Testis (tissue), 3 donors: ENCODE measurements around the gene SEPTIN5. TPM values are rescaled to one million over a fixed set of nuclear protein-coding genes. Genes with fewer than 3 reads are reported as not detected.

Source experiments
- DNase-seq: peaks from one replicate; pipeline ENCODE4 v3.0.0-alpha.2; 2019
- H3K27ac ChIP-seq, 2 donors: fragments of 200-600 bp; sonication (generic); one replicate each; pipeline ENCODE4 v1.5.1; 2019
- H3K27me3 ChIP-seq: fragments of 200-600 bp; sonication (generic); one replicate; pipeline ENCODE4 v1.5.1; 2019
- H3K36me3 ChIP-seq: fragments of 200-600 bp; sonication (generic); one replicate; pipeline ENCODE4 v1.5.1; 2017; ENCODE audit warnings: low read depth; ENCODE audit errors: missing control alignments
- H3K4me1 ChIP-seq: fragments of 200-600 bp; sonication (generic); one replicate; pipeline ENCODE4 v1.5.1; 2019
- H3K4me3 ChIP-seq, 2 donors: fragments of 200-600 bp; sonication (generic); one replicate each; pipeline ENCODE4 v1.5.1; 2017 to 2019
- H3K9me3 ChIP-seq: fragments of 200-600 bp; sonication (generic); one replicate; pipeline ENCODE4 v1.5.1; 2017
- CTCF ChIP-seq, 3 experiments: fragments of 450-650 bp in 2 of 3; fragments of 200-600 bp in 1 of 3; sonication (generic) in 1 of 3; IDR thresholded peaks; one replicate each; pipeline ENCODE4 v1.5.1; 2016 to 2019; ENCODE audit warnings: antibody characterized with exemption in 3 of 3, mild to moderate bottlenecking in 2 of 3, moderate library complexity in 1 of 3
- POLR2A ChIP-seq: fragments of 450-650 bp; IDR thresholded peaks from one replicate; pipeline ENCODE4 v1.6.1; 2017; ENCODE audit warnings: antibody characterized with exemption, mild to moderate bottlenecking, moderate library complexity
- WGBS, 2 donors: methylation state at CpG; one replicate each; pipeline ENCODE4 v1.1.5; 2018; 5-methylcytosine and 5-hydroxymethylcytosine counted together
- intact Hi-C: fragments of 100-400 bp; cut with DNase I; formaldehyde crosslinking; loops from one replicate; pipeline ENCODE4 v1.15.1; 2023; ENCODE audit warnings: low total_unique reads
- polyA plus RNA-seq: library from polyadenylated mRNA; stranded (reverse); fragments of 350-450 nt; fragmentation: Illumina TruSeq; extraction: RNeasy Lipid Tissue Mini Kit (QIAGEN cat#74804); gene quantifications from one replicate; pipeline ENCODE4 v1.2.3, GENCODE V29; 2014; ENCODE audit warnings: low read depth, low replicate concordance; ENCODE audit not compliant: insufficient read depth
- total RNA-seq, 2 donors: library from RNA; depleted of rRNA; stranded (reverse); fragments of >200 nt; gene quantifications; one replicate each; pipeline ENCODE4 v1.2.3, GENCODE V29; 2016

SEPTIN5 gene
- total and polyA plus RNA-seq, 3 donors from 2014 or later = 33.9 to 89.3 (median 68.9) TPM

DNA sequence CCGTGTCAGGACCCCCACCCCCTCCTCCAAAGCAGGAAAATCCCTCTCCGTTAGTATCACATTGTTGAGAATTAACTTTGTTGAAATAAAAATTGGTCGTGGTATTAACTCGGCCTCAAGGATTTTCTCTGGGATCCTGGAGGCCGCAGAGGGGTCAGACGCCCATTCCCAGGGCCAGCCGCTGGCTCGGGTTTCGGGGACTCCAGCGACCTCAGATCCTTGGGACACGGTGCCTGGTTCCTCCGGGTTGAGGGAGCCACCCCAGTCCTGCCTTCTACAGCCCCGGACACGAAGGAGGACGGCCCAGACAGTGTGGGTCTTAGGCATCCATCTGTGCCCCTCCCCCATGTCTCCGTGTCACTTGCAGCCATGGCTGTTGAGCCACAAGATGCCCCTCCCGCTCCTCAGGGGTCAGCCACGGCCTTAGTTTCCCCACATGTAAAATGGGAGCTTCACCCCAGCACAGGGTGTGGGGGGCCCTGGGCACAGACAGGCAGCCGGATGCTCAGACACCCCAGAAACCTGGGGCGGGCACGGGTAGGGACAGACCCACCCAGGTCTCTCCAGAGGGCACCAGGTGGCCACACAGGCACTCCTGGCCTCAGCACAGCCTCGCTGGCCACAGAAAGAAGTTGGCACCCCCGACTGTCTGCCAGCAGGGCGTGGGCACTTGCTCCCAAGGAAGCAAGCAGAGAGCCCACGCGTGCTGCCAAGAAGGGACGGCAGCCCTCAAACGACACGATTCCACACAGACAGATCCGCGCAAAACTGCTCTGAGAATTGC lies 24.6 kb downstream of the SEPTIN5 start:
- Histone ChIP-seq H3K27me3 (no peaks in the 10 kb centered on the region), H3K4me1 (no peaks in the 10 kb centered on the region), H3K36me3 (no peaks in the 10 kb centered on the region), H3K27ac (no peak overlapping the region), H3K4me3 (no peak overlapping the region), H3K9me3 (no peaks in the 10 kb centered on the region)
- 72 to 82% methylated on average over 16 to 31 of the region's 31 CpGs for WGBS, 2 donors
- TF ChIP-seq CTCF (IDR thresholded peaks at IDR 0.05) = no peak
- DNase-seq = no peak
- intact Hi-C loops = no loop called here

- TF ChIP-seq POLR2A = no peak
- TF ChIP-seq CTCF (IDR thresholded peaks at IDR 0.05) = no peak
- no peak overlapping the region for H3K27ac ChIP-seq
- H3K4me1 ChIP-seq = no peaks in the 10 kb centered on the region
- DNase-seq = no peak
- H3K4me3 ChIP-seq = no peak overlapping the region
- H3K27me3 ChIP-seq = no peaks in the 10 kb centered on the region
- WGBS, 2 donors = 66 to 67% methylated on average over 9 to 16 of the region's 16 CpGs
- intact Hi-C loops = no loop called here
- H3K9me3 ChIP-seq = no peaks in the 10 kb centered on the region
- no peaks in the 10 kb centered on the region for H3K36me3 ChIP-seq
These were observed 25.2 kb downstream of the SEPTIN5 start for GRCh38 chr22:19739448-19739895.

DNA sequence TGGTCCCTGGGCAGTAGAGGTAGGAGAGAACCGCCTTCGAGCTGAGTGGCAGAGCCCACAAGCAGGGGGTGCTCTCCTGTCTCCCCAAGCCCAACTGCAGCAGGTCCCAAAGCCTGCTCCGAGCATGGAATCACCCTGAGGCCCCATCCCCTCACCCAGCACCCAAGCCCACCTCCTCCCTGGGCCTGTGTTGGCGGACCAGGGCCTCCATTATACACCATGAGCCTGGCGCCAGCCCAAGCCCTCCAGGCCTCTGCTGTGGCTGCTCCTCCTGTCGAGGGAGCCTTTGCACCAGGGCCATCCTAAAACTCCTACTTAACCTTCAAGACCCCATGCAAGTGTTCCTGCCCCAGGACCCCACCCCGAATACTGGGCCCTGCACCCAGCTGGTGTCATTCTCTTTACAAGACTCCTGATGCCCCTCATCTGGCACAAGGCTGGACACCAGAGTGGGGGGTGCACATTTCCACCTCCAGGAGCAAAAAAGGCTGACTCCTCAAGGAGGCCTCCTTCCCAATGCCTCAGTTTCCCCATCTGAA lies 25.7 kb downstream of the SEPTIN5 start:
- Histone ChIP-seq H3K4me1 (no peaks in the 10 kb centered on the region), H3K4me3 (no peak overlapping the region), H3K36me3 (no peaks in the 10 kb centered on the region), H3K27ac (no peak overlapping the region), H3K9me3 (no peaks in the 10 kb centered on the region), H3K27me3 (no peaks in the 10 kb centered on the region)
- intact Hi-C loops = no loop called here
- no peak for DNase-seq
- whole genome bisulfite sequencing, 2 donors = 91 to 100% methylated on average over 4 to 7 of the region's 7 CpGs
- no peak for TF ChIP-seq POLR2A
- TF ChIP-seq CTCF (IDR thresholded peaks at IDR 0.05) = no peak

DNA sequence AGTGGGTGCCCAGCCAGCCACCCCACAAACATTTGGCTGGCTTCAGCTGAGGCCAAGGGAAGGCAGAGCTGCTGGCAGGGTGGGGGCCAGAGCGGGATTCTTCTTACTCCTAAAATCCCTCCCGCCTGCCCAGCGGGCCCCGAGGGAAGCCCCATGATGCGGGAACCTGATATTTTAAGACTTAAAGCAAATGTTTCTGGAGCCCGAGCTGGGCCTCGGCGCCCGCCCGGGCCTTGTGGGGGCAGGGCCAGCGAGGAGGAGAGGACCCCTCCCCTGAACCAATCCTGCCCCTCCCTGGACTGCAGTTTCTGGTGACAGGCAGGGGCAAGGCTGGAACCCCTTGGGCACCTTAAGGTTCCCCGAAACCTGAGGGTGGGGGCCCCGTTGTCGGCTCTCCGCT lies 26.3 kb downstream of the SEPTIN5 start:
- WGBS, 2 donors = 92 to 95% methylated on average over 4 to 15 of the region's 15 CpGs

More for the DNA sequence above, 26.3 kb downstream of the SEPTIN5 start:
- no peaks in the 10 kb centered on the region for H3K27me3 ChIP-seq
- no peak overlapping the region for H3K4me3 ChIP-seq
- TF ChIP-seq POLR2A = no peak
- no peak for TF ChIP-seq CTCF (IDR thresholded peaks at IDR 0.05)
- H3K4me1 ChIP-seq = no peaks in the 10 kb centered on the region
- H3K27ac ChIP-seq = no peak overlapping the region
- intact Hi-C loops = no loop called here
- no peak for DNase-seq
- H3K9me3 ChIP-seq = no peaks in the 10 kb centered on the region
- no peaks in the 10 kb centered on the region for H3K36me3 ChIP-seq
